GM23248 (cell line): Measurements from ENCODE around the gene TSEN34.

Experiments used
- EZH2 ChIP-seq: fragments of 200-600 bp; sonication (generic); IDR thresholded peaks from 2 replicates; pipeline ENCODE4 v1.6.1; 2018; ENCODE audit warnings: antibody characterized with exemption, mild to moderate bottlenecking; ENCODE audit not compliant: insufficient read depth, poor library complexity, severe bottlenecking
- EZH2phosphoT487 ChIP-seq: fragments of 200-600 bp; sonication (generic); IDR thresholded peaks from 2 replicates; pipeline ENCODE4 v1.6.1; 2018; ENCODE audit warnings: antibody characterized with exemption, moderate library complexity, mild to moderate bottlenecking, low read depth; ENCODE audit not compliant: insufficient read depth

- no peak for TF ChIP-seq EZH2phosphoT487
- TF ChIP-seq EZH2: no peak
These were observed 49.8 kb upstream of the TSEN34 start for GRCh38 chr19:54141356-54141755.
